ENCODE data around the gene CD27. TPM values are rescaled to one million over a fixed set of nuclear protein-coding genes. Genes with fewer than 3 reads are reported as not detected.
A peak's percentile ranks its signal among the peaks of the same experiment; 100 is the strongest.

Gene CD27
- total and polyA plus RNA-seq, 2 of the 13 experiments (the other 11 are each of a cell fraction or from before 2014, with no cell fraction given), result 0.12 TPM; not detected in 1

GRCh38 chr12:6492838-6493496, 48.2 kb downstream of the CD27 start, which contains the start of gene MRPL51 (continued):
- no peak for TF ChIP-seq ZNF609 (CRISPR knock-in tag; IDR thresholded peaks at IDR 0.05; ENCODE audit: borderline replicate concordance)
- TF ChIP-seq NFE2L1 (CRISPR knock-in tag; IDR thresholded peaks at IDR 0.05; ENCODE audit: borderline replicate concordance), result no peak
- no peak for TF ChIP-seq MYNN (CRISPR knock-in tag; IDR thresholded peaks at IDR 0.05; ENCODE audit: low read depth)
- peak; percentile 85 for TF ChIP-seq ZNF143 (CRISPR knock-in tag; IDR thresholded peaks at IDR 0.05)
- no peak; the same call in 1 of the 2 replicates for TF ChIP-seq PHF21A (CRISPR knock-in tag; IDR thresholded peaks at IDR 0.05)
- TF ChIP-seq XRCC5 (optimal IDR thresholded peaks at IDR 0.05; ENCODE audit: low read length), result peak; percentile 63
- TF ChIP-seq ZFP62 (CRISPR knock-in tag; IDR thresholded peaks at IDR 0.05), result no peak
- peak; percentile 76; the same call in 1 of the 2 replicates for TF ChIP-seq ZNF772 (CRISPR knock-in tag; IDR thresholded peaks at IDR 0.05)
- TF ChIP-seq RARG (CRISPR knock-in tag; IDR thresholded peaks at IDR 0.05; ENCODE audit: low read depth), result no peak
- TF ChIP-seq MNT (IDR thresholded peaks at IDR 0.05), result peak; percentile 59
- no peak for TF ChIP-seq ESRRA (CRISPR knock-in tag; IDR thresholded peaks at IDR 0.05; ENCODE audit: low read depth)
- TF ChIP-seq CREB1 (IDR thresholded peaks at IDR 0.05), result peak; percentile 55
- peak; percentile 89 for TF ChIP-seq CREB1 (CRISPR knock-in tag; IDR thresholded peaks at IDR 0.05)
- no peak for TF ChIP-seq TCF7L2 (IDR thresholded peaks at IDR 0.05; ENCODE audit: low read depth, low read length)
- TF ChIP-seq ZNF224 (CRISPR knock-in tag; IDR thresholded peaks at IDR 0.05), result no peak
- TF ChIP-seq ZNF207 (IDR thresholded peaks at IDR 0.05; ENCODE audit: borderline replicate concordance), result no peak
- TF ChIP-seq NFIC (IDR thresholded peaks at IDR 0.05; ENCODE audit: low read length), result 0 out of 2 replicates have a peak, but pooled peaks have one; percentile 46
- TF ChIP-seq HIC2 (CRISPR knock-in tag; IDR thresholded peaks at IDR 0.05; ENCODE audit: low read depth), result no peak; the same call in 1 of the 2 replicates
- TF ChIP-seq STAT6 (CRISPR knock-in tag; IDR thresholded peaks at IDR 0.05; ENCODE audit: borderline replicate concordance), result no peak
- TF ChIP-seq SP140L (CRISPR knock-in tag; IDR thresholded peaks at IDR 0.05; ENCODE audit: borderline replicate concordance), result no peak
